Esophagus muscularis mucosa (tissue), 4 donors: Measurements from ENCODE around the gene CELSR1. TPM values are rescaled to one million over a fixed set of nuclear protein-coding genes. Genes with fewer than 3 reads are reported as not detected.

Experiments
- DNase-seq: peaks from one replicate; pipeline ENCODE4 v3.0.0-alpha.2; 2017; ENCODE audit errors: extremely low spot score
- H3K27ac ChIP-seq, 4 donors: fragments of 200-600 bp; sonication (generic); replicated peaks in 1 of 4; 1 replicate in 3 of 4; 2 replicates in 1 of 4; pipeline ENCODE4 v1.5.1; 2016 to 2019; ENCODE audit warnings: mild to moderate bottlenecking in 1 of 4
- H3K27me3 ChIP-seq, 4 donors: fragments of 200-600 bp; sonication (generic); one replicate each; pipeline versions ENCODE4 v1.5.1 to v1.6.0; 2016 to 2019
- H3K36me3 ChIP-seq, 4 donors: fragments of 200-600 bp; sonication (generic); one replicate each; pipeline ENCODE4 v1.5.1; 2016 to 2019
- H3K4me1 ChIP-seq, 4 donors: fragments of 200-600 bp; sonication (generic); one replicate each; pipeline ENCODE4 v1.5.1; 2016 to 2019
- H3K4me3 ChIP-seq, 4 donors: fragments of 200-600 bp; sonication (generic); 1 replicate in 2 of 4; 2 replicates in 2 of 4; pipeline ENCODE4 v1.5.1; 2016 to 2019; ENCODE audit warnings: mild to moderate bottlenecking in 4 of 4, moderate library complexity in 1 of 4
- H3K9me3 ChIP-seq, 4 donors: fragments of 200-600 bp; sonication (generic); 1 replicate in 3 of 4; 2 replicates in 1 of 4; pipeline ENCODE4 v1.5.1; 2016 to 2019
- EP300 ChIP-seq: sonication (generic); formaldehyde crosslinking; IDR thresholded peaks from one replicate; pipeline ENCODE4 v1.6.1; 2017; ENCODE audit warnings: antibody characterized with exemption
- POLR2A ChIP-seq: fragments of 450-650 bp; IDR thresholded peaks from one replicate; pipeline ENCODE4 v1.6.1; 2017; ENCODE audit warnings: antibody characterized with exemption, moderate library complexity, mild to moderate bottlenecking, low read depth
- POLR2AphosphoS5 ChIP-seq, 2 donors: sonication (generic); formaldehyde crosslinking; IDR thresholded peaks; one replicate each; pipeline ENCODE4 v1.6.1; 2017; ENCODE audit warnings: antibody characterized with exemption in 2 of 2
- WGBS: methylation state at CpG from one replicate; pipeline ENCODE4 v1.1.5; 2018; 5-methylcytosine and 5-hydroxymethylcytosine counted together
- intact Hi-C: fragments of 100-400 bp; cut with DNase I; formaldehyde crosslinking; loops from one replicate; pipeline ENCODE4 v1.15.1; 2023
- total RNA-seq, 4 donors: library from RNA; depleted of rRNA; stranded (reverse); fragments of >200 nt; gene quantifications; one replicate each; pipeline versions ENCODE4 v1.1.0 to v1.2.1, GENCODE V29; 2016
- TF ChIP-seq, protein P1 (sequence below), 3 experiments: fragments of 200-600 bp in 2 of 3; fragments of 450-650 bp in 1 of 3; sonication (generic) in 2 of 3; IDR thresholded peaks; one replicate each; pipeline ENCODE4 v1.5.1; 2017 to 2019; ENCODE audit warnings: antibody characterized with exemption in 3 of 3, mild to moderate bottlenecking in 2 of 3, moderate library complexity in 1 of 3

Gene CELSR1
- total RNA-seq, 4 donors from 2014 or later: 2.5 to 2.7 (median 2.6) TPM

DNA sequence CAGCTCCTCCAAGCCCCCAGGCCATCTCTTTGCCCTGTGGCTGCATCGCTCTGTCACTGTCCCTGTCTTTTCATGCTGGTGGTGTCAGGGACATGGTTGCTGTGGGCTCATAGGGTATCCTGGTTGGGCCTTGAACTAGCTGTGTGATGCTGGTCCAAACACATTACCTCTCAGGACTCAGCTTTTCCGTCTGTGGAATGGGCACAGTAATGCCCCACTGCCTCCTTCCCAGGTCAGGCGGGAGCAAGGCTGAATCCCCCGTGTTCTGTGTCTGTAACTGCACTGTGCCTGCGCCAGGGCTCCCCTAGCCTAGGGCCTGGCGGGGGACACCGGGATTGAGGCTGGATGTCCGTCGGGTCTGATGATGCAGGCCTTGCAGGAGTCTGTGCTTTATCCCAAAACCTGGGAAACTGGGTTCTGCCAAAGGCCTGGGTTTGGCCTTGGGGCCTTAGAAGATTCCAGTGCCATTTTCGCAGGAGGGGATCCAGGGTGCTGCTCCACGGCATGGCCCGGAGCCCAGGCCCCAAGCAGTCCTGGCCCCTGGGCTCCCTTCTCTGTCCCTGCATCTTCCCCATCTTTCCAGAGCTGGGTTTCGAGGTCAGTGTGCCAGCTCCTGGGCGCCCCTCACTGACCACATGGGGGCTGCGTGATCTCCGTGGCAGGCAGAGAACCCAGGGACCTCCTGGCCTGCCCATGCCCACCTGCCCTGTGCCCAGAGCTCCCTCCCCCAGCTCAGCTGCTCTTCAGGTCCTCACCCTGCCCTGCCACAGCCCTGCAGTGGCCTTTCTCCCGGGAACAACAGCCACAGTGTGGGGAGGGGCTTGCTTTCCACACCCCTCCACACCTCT is 32.7 kb upstream of the CELSR1 start:
- no peak for TF ChIP-seq EP300
- no peak for TF ChIP-seq POLR2A
- TF ChIP-seq, protein P1, sequence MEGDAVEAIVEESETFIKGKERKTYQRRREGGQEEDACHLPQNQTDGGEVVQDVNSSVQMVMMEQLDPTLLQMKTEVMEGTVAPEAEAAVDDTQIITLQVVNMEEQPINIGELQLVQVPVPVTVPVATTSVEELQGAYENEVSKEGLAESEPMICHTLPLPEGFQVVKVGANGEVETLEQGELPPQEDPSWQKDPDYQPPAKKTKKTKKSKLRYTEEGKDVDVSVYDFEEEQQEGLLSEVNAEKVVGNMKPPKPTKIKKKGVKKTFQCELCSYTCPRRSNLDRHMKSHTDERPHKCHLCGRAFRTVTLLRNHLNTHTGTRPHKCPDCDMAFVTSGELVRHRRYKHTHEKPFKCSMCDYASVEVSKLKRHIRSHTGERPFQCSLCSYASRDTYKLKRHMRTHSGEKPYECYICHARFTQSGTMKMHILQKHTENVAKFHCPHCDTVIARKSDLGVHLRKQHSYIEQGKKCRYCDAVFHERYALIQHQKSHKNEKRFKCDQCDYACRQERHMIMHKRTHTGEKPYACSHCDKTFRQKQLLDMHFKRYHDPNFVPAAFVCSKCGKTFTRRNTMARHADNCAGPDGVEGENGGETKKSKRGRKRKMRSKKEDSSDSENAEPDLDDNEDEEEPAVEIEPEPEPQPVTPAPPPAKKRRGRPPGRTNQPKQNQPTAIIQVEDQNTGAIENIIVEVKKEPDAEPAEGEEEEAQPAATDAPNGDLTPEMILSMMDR (IDR thresholded peaks at IDR 0.05): no peak
- no peak for TF ChIP-seq POLR2AphosphoS5 (IDR thresholded peaks at IDR 0.05)
- intact Hi-C loops: loop anchor here (10.0 kb wide), 1 partner anchor 85 kb away; no protein-coding TSS in a partner anchor
- whole genome bisulfite sequencing: 91% methylated on average over 4 of the region's 17 CpGs
- peaks cover 0 to 15% (median 11%) of the 10 kb centered on the region in 4 donors for H3K9me3 ChIP-seq
- no peak overlapping the region for H3K27ac ChIP-seq
- no peak overlapping the region for H3K4me3 ChIP-seq
- no peaks in the 10 kb centered on the region for H3K36me3 ChIP-seq
- H3K4me1 ChIP-seq: peaks cover 0 to 14% (median 2%) of the 10 kb centered on the region in 4 donors
- no peaks in the 10 kb centered on the region for H3K27me3 ChIP-seq
- DNase-seq: no peak

DNA sequence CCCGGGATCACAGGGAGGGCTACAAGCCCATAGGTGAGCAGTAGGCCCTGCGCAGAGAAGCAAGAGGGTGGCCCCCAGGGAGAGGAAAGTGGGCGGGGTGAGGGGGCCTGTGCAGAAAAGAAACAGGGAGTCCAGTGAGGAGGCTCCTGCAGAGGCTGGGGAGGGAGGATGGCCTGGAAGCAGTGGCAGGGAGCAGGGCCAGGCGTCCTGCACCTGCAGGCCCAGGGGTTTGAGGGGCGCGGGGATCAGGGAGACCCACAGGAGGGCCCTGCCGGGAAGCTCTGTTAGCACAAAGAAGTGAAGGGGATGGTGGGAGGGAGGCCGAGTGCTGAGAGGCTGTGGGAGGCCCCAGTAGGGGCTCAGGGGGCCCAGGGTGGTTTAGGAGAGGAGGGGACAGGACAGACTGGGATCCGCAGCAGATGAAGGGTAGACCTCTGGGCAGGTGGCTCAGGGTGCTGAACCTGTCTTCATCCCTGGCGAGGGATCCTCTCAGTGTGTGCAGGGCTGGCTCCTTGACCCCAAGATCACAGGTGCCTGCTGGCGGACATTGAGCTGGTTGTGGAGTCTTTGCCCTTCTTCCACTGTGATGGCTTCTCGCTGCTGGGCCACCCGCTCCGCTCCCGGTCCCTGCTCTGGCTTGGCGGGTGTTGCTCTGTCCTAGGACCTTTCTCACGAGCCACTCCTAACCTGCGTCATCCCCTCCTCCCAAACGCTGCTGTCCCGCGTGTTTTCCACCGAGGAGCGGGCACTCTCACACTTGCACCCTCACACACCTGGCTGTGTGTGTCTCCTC is 31.8 kb upstream of the CELSR1 start:
- Histone ChIP-seq H3K36me3 (no peaks in the 10 kb centered on the region), H3K4me1 (peaks cover 2 to 9% (median 2%) of the 10 kb centered on the region in 4 donors), H3K27me3 (no peaks in the 10 kb centered on the region), H3K9me3 (peaks cover 0 to 15% (median 11%) of the 10 kb centered on the region in 4 donors), H3K27ac (no peak overlapping the region), H3K4me3 (no peak overlapping the region)
- WGBS: 86% methylated on average over 19 of the region's 23 CpGs
- intact Hi-C loops: loop anchor here (10.0 kb wide), 1 partner anchor 86 kb away; no protein-coding TSS in a partner anchor
- no peak for DNase-seq
- TF ChIP-seq POLR2A: no peak
- TF ChIP-seq, protein P1 (IDR thresholded peaks at IDR 0.05): no peak
- TF ChIP-seq POLR2AphosphoS5 (IDR thresholded peaks at IDR 0.05): no peak
- TF ChIP-seq EP300: no peak

DNA sequence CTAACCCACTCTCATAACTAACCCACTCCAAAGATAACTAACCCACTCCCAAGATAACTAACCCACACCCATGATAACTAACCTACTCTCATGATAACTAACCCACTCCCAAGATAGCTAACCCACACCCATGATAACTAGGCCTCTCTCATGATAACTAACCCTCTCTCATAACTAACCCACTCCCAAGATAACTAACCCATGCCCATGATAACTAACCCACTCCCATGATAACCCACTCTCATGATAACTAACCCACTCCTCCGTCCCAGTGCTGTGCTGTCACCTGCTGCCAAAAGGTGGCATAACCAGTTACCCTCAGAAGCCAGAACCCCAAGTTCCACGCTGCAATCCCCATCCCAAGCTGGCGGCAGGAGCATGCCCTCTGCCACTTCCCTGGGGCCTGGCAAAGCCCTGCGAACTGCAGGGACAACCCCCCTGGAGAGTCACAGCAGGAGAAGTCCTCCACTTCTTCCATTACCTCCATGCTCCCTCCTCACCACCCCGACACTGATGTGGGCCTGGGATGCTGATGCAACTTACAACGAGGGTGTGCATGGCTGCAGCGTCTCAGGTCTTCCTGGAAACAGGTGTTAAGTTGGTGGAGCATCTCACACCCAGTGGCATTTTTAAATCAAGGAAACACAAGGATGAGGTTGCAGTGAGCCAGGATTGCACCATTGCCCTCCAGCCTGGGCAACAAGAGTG is 30.8 kb upstream of the CELSR1 start:
- Histone ChIP-seq H3K36me3 (no peaks in the 10 kb centered on the region), H3K27me3 (no peaks in the 10 kb centered on the region), H3K9me3 (peaks cover 0 to 15% (median 11%) of the 10 kb centered on the region in 4 donors), H3K4me3 (no peak overlapping the region), H3K4me1 (peaks cover 12% of the 10 kb centered on the region in 4 donors), H3K27ac (no peak overlapping the region)
- DNase-seq: no peak
- TF ChIP-seq, protein P1 (IDR thresholded peaks at IDR 0.05): no peak
- TF ChIP-seq EP300 (no peak), POLR2A (no peak), POLR2AphosphoS5 (IDR thresholded peaks at IDR 0.05) (no peak)
- WGBS: 77% methylated on average over 7 of the region's 7 CpGs
- intact Hi-C loops: loop anchor here (10.0 kb wide), 1 partner anchor 87 kb away; no protein-coding TSS in a partner anchor

DNA sequence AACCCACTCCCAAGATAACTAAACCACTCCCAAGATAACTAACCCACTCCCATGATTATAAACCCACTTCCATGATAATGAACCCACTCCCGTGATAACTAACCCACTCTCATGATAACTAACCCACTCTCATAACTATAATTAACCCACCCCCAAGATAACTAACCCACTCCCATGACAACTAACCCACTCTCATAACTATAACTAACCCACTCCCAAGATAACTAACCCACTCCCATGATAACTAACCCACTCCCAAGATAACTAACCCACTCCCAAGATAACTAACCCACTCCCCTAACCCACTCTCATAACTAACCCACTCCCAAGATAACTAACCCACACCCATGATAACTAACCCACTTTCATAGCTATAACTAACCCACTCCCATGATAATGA is 30.1 kb upstream of the CELSR1 start:
- TF ChIP-seq POLR2A (no peak), POLR2AphosphoS5 (IDR thresholded peaks at IDR 0.05) (no peak), EP300 (no peak)
- TF ChIP-seq, protein P1 (IDR thresholded peaks at IDR 0.05): no peak
- Histone ChIP-seq H3K4me3 (no peak overlapping the region), H3K27me3 (no peaks in the 10 kb centered on the region), H3K9me3 (peaks cover 0 to 15% (median 10%) of the 10 kb centered on the region in 4 donors), H3K4me1 (peaks cover 12 to 14% (median 13%) of the 10 kb centered on the region in 4 donors), H3K27ac (no peak overlapping the region), H3K36me3 (no peaks in the 10 kb centered on the region)
- intact Hi-C loops: loop anchor here (10.0 kb wide), 1 partner anchor 87 kb away; no protein-coding TSS in a partner anchor
- 89% methylated on average over 1 of the region's 1 CpG for WGBS
- no peak for DNase-seq
